Endothelial cell of umbilical vein (primary cell): ENCODE data around the gene PRKAR2B. TPM values are rescaled to one million over a fixed set of nuclear protein-coding genes. Genes with fewer than 3 reads are reported as not detected.
A peak's percentile ranks its signal among the peaks of the same experiment; 100 is the strongest.

Source experiments
- BruUV-seq: library from RNA; stranded (reverse); fragments of 400-500 nt; replicated peaks from 2 replicates; lab custom pipeline; 2021; lab: Mats Ljungman, UMichigan
- CTCF ChIA-PET: fragments of 300-600, 350-600 bp; sonication (Branson Sonifier 250); formaldehyde crosslinking; loops from one replicate; lab custom pipeline; 2021; ENCODE audit warnings: antibody characterized with exemption, inconsistent platforms; lab: Charles Lee
- POLR2A ChIA-PET: fragments of 300-600, 350-600 bp; sonication (Branson Sonifier 250); formaldehyde crosslinking; loops from one replicate; lab custom pipeline; 2021; ENCODE audit warnings: antibody characterized with exemption, inconsistent platforms; lab: Charles Lee
- DNase-seq: peaks from one replicate; pipeline ENCODE4 v3.0.0-alpha.2; 2011; ENCODE audit warnings: low read depth, low spot score
- FAIRE-seq: peaks from 2 replicates; lab custom pipeline; 2011; peaks lifted over from hg19 to GRCh38; lab: Jason Lieb, UNC
- H2AFZ ChIP-seq: 2 replicates; pipeline ENCODE4 v1.6.0; 2012; ENCODE audit warnings: low read depth, low read length, control low read depth, inconsistent platforms
- H3K27ac ChIP-seq: 2 replicates; pipeline ENCODE4 v1.5.1; 2011; ENCODE audit warnings: low read depth, mild to moderate bottlenecking, control low read depth, low read length, moderate library complexity; ENCODE audit not compliant: insufficient read depth
- H3K27me3 ChIP-seq, 2 experiments: 2 replicates each; pipeline versions ENCODE4 v1.6.0 to v1.6.1; 2011; ENCODE audit warnings: low read length in 2 of 2, mixed read lengths in 1 of 2; ENCODE audit not compliant: control insufficient read depth in 2 of 2, insufficient read depth in 2 of 2
- H3K36me3 ChIP-seq, 2 experiments: 2 replicates in 1 of 2; 3 replicates in 1 of 2; pipeline ENCODE4 v1.5.1; 2011; ENCODE audit warnings: low read length in 2 of 2, mild to moderate bottlenecking in 1 of 2, moderate library complexity in 1 of 2; ENCODE audit not compliant: control insufficient read depth in 2 of 2, insufficient read depth in 2 of 2; ENCODE audit errors: extremely low read depth in 1 of 2
- H3K4me1 ChIP-seq: 3 replicates; pipeline ENCODE4 v1.5.1; 2011; ENCODE audit warnings: mild to moderate bottlenecking, low read length; ENCODE audit not compliant: control insufficient read depth, insufficient read depth; ENCODE audit errors: extremely low read depth
- H3K4me2 ChIP-seq: 2 replicates; pipeline ENCODE4 v1.6.1; 2011; ENCODE audit warnings: low read length, control low read depth, mixed read lengths; ENCODE audit not compliant: insufficient read depth
- H3K4me3 ChIP-seq, 3 experiments: fragments of 200-600 bp in 1 of 3; sonication (generic), shearing (Covaris generic) in 1 of 3; replicated peaks in 1 of 3; 2 replicates each; pipeline ENCODE4 v1.5.1; 2011 to 2016; ENCODE audit warnings: control low read depth in 3 of 3, low read length in 3 of 3, mild to moderate bottlenecking in 2 of 3, inconsistent platforms in 1 of 3, low read depth in 1 of 3, moderate library complexity in 1 of 3; ENCODE audit not compliant: insufficient read depth in 1 of 3
- H3K79me2 ChIP-seq: 2 replicates; pipeline ENCODE4 v1.6.0; 2012; ENCODE audit warnings: low read length, inconsistent platforms; ENCODE audit not compliant: control insufficient read depth, insufficient read depth
- H3K9ac ChIP-seq: replicated peaks from 2 replicates; pipeline ENCODE3; 2011; ENCODE audit warnings: low read length, control low read depth; ENCODE audit not compliant: insufficient read depth; ENCODE audit errors: extremely low read depth
- H3K9me1 ChIP-seq: replicated peaks from 3 replicates; pipeline ENCODE4 v1.6.0; 2011; ENCODE audit warnings: mild to moderate bottlenecking, low read length; ENCODE audit not compliant: control insufficient read depth, insufficient read depth; ENCODE audit errors: extremely low read depth
- H3K9me3 ChIP-seq: replicated peaks from 2 replicates; pipeline ENCODE4 v1.5.1; 2012; ENCODE audit warnings: low read length, inconsistent platforms; ENCODE audit not compliant: control insufficient read depth, insufficient read depth
- H4K20me1 ChIP-seq: replicated peaks from 2 replicates; pipeline ENCODE3; 2011; ENCODE audit warnings: mild to moderate bottlenecking, low read length; ENCODE audit not compliant: control insufficient read depth, insufficient read depth; ENCODE audit errors: extremely low read depth
- CTCF ChIP-seq, 2 donors: IDR thresholded peaks; 1 replicate in 1 of 2; 2 replicates in 1 of 2; pipeline ENCODE4 v1.5.1; 2011; ENCODE audit warnings: low read length in 2 of 2, mild to moderate bottlenecking in 2 of 2, moderate library complexity in 2 of 2, control low read depth in 1 of 2, inconsistent platforms in 1 of 2, low read depth in 1 of 2; ENCODE audit not compliant: insufficient read depth in 1 of 2; ENCODE audit errors: extremely low read depth in 1 of 2
- EZH2 ChIP-seq: IDR thresholded peaks from 2 replicates; pipeline ENCODE4 v1.6.1; 2012; ENCODE audit warnings: borderline replicate concordance, low read depth, mild to moderate bottlenecking, moderate library complexity, low read length, inconsistent platforms; ENCODE audit not compliant: severe bottlenecking
- FOS ChIP-seq: IDR thresholded peaks from 2 replicates; pipeline ENCODE4 v1.6.1; 2011; ENCODE audit warnings: mild to moderate bottlenecking, low read length, moderate library complexity, borderline replicate concordance; ENCODE audit not compliant: insufficient read depth
- GATA2 ChIP-seq: IDR thresholded peaks from 2 replicates; pipeline ENCODE4 v1.7.0; 2011; ENCODE audit warnings: low read depth, mild to moderate bottlenecking, moderate library complexity, mixed read lengths, low read length; ENCODE audit not compliant: insufficient read length, insufficient read depth
- JUN ChIP-seq: IDR thresholded peaks from 2 replicates; pipeline ENCODE4 v1.6.1; 2011; ENCODE audit warnings: borderline replicate concordance, low read depth; ENCODE audit not compliant: insufficient read length, insufficient read depth
- MAX ChIP-seq: IDR thresholded peaks from 2 replicates; pipeline ENCODE4 v1.6.1; 2011; ENCODE audit not compliant: insufficient read depth, insufficient read length
- MYC ChIP-seq: IDR thresholded peaks from one replicate; pipeline ENCODE4 v1.6.1; 2011; ENCODE audit warnings: mild to moderate bottlenecking, low read depth, low read length
- POLR2A ChIP-seq: IDR thresholded peaks from 2 replicates; pipeline ENCODE4 v1.6.1; 2012; ENCODE audit warnings: low read depth, mild to moderate bottlenecking, control low read depth, low read length
- POLR2AphosphoS5 ChIP-seq: IDR thresholded peaks from 2 replicates; pipeline ENCODE4 v1.6.1; 2012; ENCODE audit warnings: low read depth, mild to moderate bottlenecking, control low read depth, low read length, moderate library complexity; ENCODE audit not compliant: insufficient read depth
- dilution Hi-C: fragments of 300-500 bp; cut with MboI; formaldehyde crosslinking; loops from one replicate; pipeline ENCODE4 v1.15.0; 2019; ENCODE audit warnings: low sequenced_read_pairs; ENCODE audit not compliant: extremely low pct_ligation_motif_present
- intact Hi-C: fragments of 100-400 bp; cut with micrococcal nuclease; formaldehyde crosslinking; loops from one replicate; pipeline ENCODE4 v1.10.0; 2022
- polyA plus RNA-seq, 4 experiments: library from polyadenylated mRNA; depleted of rRNA in 3 of 4; stranded (reverse) in 3 of 4; unstranded in 1 of 4; fragments of >200 nt; gene quantifications; 2 replicates each; pipeline versions ENCODE4 v1.2.1 to v1.2.3, GENCODE V29; 2011 to 2012; ENCODE audit warnings: missing spikeins in 1 of 4
- total RNA-seq: library from RNA; stranded (reverse); gene quantifications from 2 replicates; pipeline ENCODE4 v1.2.3, GENCODE V29; 2021

Gene PRKAR2B
- total and polyA plus RNA-seq, 2 donors (not counting 3 experiments of a cell fraction or from before 2014, with no cell fraction given), result 10.7 to 39.8 TPM

- Histone ChIP-seq H3K9ac (peak overlapping the region; percentile 93), H3K9me3 (no peaks in the 10 kb centered on the region), H2AFZ (peak overlapping the region; percentile 7), H3K27ac (peak overlapping the region; percentile 92), H3K27me3 (no peaks in the 10 kb centered on the region), H3K79me2 (peaks cover 53% of the 10 kb centered on the region), H3K36me3 (no peaks in the 10 kb centered on the region), H3K4me3 (peak overlapping the region; percentile 81 to 97 (median 93)), H4K20me1 (peaks cover 11% of the 10 kb centered on the region), H3K4me2 (peak overlapping the region; percentile 91), H3K9me1 (no peaks in the 10 kb centered on the region), H3K4me1 (peaks cover 24% of the 10 kb centered on the region)
- TSS peak; percentile 42 for BruUV-seq
- intact Hi-C loops (no loop called here), dilution Hi-C loops (no loop called here)
- ChIA-PET POLR2A (interaction anchor here (0.5 to 1.4 kb wide), 5 partner anchors 7 to 192 kb away, joined by 4 to 13 read pairs (median 5); no protein-coding TSS in a partner anchor), CTCF (interaction anchor here (0.7 to 2.9 kb wide), 9 partner anchors 10 to 709 kb away, joined by 3 to 14 read pairs (median 3); no protein-coding TSS in a partner anchor)
- no peak for FAIRE-seq
- DNase-seq, result no peak
- no peak for TF ChIP-seq FOS
- no peak for TF ChIP-seq MYC
- no peak for TF ChIP-seq GATA2
- TF ChIP-seq EZH2, result no peak
- TF ChIP-seq JUN, result no peak
- no peak for TF ChIP-seq POLR2A
- TF ChIP-seq MAX, result no peak
- no peak for TF ChIP-seq CTCF (IDR thresholded peaks at IDR 0.05; ENCODE audit: extremely low read depth in 1 of 2, insufficient read depth in 1 of 2, low read depth in 1 of 2, low read length in 2 of 2)
- TF ChIP-seq POLR2AphosphoS5, result no peak
Measured at GRCh38 chr7:107170051-107170915, 125.8 kb downstream of the PRKAR2B start.
